Skeletal muscle tissue (tissue), 4 donors: ENCODE data around the gene ARL16. TPM values are rescaled to one million over a fixed set of nuclear protein-coding genes. Genes with fewer than 3 reads are reported as not detected.
A peak's percentile ranks its signal among the peaks of the same experiment; 100 is the strongest.

Source experiments
- H3K27ac ChIP-seq: one replicate; pipeline ENCODE4 v1.7.0; 2013; ENCODE audit warnings: mild to moderate bottlenecking, low read depth, low read length, inconsistent platforms
- H3K27me3 ChIP-seq, 3 donors: one replicate each; pipeline ENCODE4 v1.7.0; 2013; ENCODE audit warnings: low read length in 3 of 3; ENCODE audit not compliant: control insufficient read depth in 3 of 3, insufficient read depth in 3 of 3
- H3K36me3 ChIP-seq, 3 donors: one replicate each; pipeline ENCODE4 v1.7.0; 2013; ENCODE audit warnings: low read length in 3 of 3; ENCODE audit not compliant: control insufficient read depth in 3 of 3, insufficient read depth in 3 of 3
- H3K4me1 ChIP-seq, 3 donors: one replicate each; pipeline ENCODE4 v1.7.0; 2013; ENCODE audit warnings: low read length in 3 of 3, mild to moderate bottlenecking in 3 of 3; ENCODE audit not compliant: control insufficient read depth in 3 of 3, insufficient read depth in 3 of 3
- H3K4me3 ChIP-seq, 3 donors: one replicate each; pipeline ENCODE4 v1.7.0; 2013; ENCODE audit warnings: low read length in 3 of 3
- H3K9ac ChIP-seq, 3 donors: one replicate each; pipeline ENCODE4 v1.7.0; 2013; ENCODE audit warnings: low read length in 3 of 3, mild to moderate bottlenecking in 3 of 3, moderate library complexity in 2 of 3, low read depth in 1 of 3
- H3K9me3 ChIP-seq, 3 donors: one replicate each; pipeline ENCODE4 v1.7.0; 2013; ENCODE audit warnings: low read length in 3 of 3; ENCODE audit not compliant: control insufficient read depth in 3 of 3
- total RNA-seq: library from RNA; depleted of rRNA; stranded (reverse); fragments of >200 nt; gene quantifications from one replicate; pipeline ENCODE4 v1.2.3, GENCODE V29; 2014
- donor health status: Osteomylitis.

ARL16 gene
- total RNA-seq, 1 donor from 2014 or later, result 25.1 TPM

DNA sequence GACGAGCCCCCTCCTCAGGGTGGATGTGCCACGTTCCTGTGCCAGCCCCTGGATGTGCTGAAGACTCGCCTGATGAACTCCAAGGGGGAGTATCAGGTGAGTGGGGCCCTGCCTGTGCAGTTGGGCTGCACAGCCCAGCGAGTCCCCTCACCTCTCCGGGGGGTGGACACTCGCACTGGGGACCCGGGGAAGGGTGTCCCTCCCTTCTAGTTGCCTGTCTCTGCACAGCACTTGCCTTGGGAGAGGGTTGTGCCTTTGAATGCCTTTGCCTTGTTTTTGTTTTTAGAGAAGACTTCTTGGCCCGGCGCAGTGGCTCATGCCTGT, 34.1 kb upstream of the ARL16 start:
- peaks cover 10 to 24% (median 16%) of the 10 kb centered on the region in 3 donors for H3K4me1 ChIP-seq
- H3K36me3 ChIP-seq, result peaks cover 0 to 2% (median 0%) of the 10 kb centered on the region in 3 donors
- H3K27me3 ChIP-seq, result no peaks in the 10 kb centered on the region
- no peak overlapping the region for H3K27ac ChIP-seq
- H3K4me3 ChIP-seq, result no peak overlapping the region
- no peak overlapping the region for H3K9ac ChIP-seq
- H3K9me3 ChIP-seq, result no peaks in the 10 kb centered on the region

- peaks cover 0 to 2% (median 0%) of the 10 kb centered on the region in 3 donors for H3K36me3 ChIP-seq
- H3K9ac ChIP-seq, result no peak overlapping the region
- H3K27me3 ChIP-seq, result no peaks in the 10 kb centered on the region
- no peak overlapping the region for H3K27ac ChIP-seq
- no peaks in the 10 kb centered on the region for H3K9me3 ChIP-seq
- H3K4me3 ChIP-seq, result no peak overlapping the region
- peaks cover 10 to 25% (median 16%) of the 10 kb centered on the region in 3 donors for H3K4me1 ChIP-seq
Observed at GRCh38 chr17:81717049-81717765, 33.6 kb upstream of the ARL16 start.

DNA sequence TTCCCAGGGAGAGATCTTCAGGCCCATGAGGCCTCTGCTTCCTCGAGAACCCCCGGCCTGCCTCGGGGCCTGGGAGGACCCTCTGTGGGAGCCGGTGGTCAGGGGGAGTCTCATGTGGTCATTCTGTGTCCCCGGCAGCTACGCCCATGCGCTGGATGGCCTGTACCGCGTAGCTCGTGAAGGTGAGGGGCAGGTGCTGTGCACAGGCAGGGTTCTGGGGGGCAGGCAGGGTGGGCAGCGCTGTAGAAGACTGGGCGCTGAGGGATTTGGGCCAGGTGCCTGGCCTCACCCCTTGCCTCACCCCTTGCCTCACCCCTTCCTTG, 33.0 kb upstream of the ARL16 start:
- Histone ChIP-seq H3K27me3 (no peaks in the 10 kb centered on the region), H3K36me3 (peaks cover 0 to 2% (median 0%) of the 10 kb centered on the region in 3 donors), H3K9ac (no peak overlapping the region), H3K4me1 (peaks cover 9 to 19% (median 12%) of the 10 kb centered on the region in 3 donors), H3K27ac (no peak overlapping the region), H3K9me3 (no peaks in the 10 kb centered on the region), H3K4me3 (no peak overlapping the region)

DNA sequence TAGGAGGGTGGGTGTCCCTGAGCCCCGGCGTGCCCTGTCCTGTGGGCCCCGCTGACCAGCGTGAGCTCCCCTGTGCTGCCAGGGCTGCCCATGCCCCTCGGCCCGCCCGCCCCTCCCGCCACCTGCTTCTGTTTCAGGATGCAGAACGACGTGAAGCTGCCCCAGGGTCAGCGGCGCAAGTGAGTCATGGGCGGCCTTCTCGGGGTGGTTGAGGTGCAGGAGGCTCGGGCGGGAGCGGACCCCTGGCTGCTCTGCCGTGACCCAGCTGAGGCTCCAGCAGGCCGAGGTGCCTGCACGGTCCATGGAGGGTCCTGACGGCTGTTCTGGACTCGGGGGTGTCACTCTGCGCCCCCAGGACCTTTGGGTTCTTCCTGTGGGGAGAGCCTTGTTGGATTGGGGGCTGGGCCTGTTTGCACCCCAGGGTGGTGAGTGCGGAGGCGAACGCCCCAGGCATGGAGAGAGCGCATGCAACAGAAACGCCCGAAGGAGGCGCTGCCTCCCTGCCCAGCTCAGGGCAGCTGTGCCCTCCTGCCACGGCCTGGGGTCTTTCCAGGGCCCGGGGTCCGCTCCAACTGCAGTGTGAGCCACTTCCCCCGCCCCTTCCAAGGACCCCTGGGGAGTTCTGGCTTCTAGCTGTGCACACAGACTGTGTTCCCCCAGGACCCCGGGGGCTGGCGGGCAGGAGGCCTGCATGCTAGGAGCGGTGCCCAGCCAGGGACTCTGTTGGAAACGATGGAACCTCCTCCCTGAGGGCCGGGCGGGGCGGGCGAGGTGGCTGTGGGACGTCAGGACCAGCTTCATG, 32.5 kb upstream of the ARL16 start:
- H3K27me3 ChIP-seq, result no peaks in the 10 kb centered on the region
- no peaks in the 10 kb centered on the region for H3K9me3 ChIP-seq
- H3K9ac ChIP-seq, result no peak overlapping the region
- H3K36me3 ChIP-seq, result peaks cover 0 to 2% (median 0%) of the 10 kb centered on the region in 3 donors
- no peak overlapping the region for H3K27ac ChIP-seq
- no peak overlapping the region for H3K4me3 ChIP-seq
- H3K4me1 ChIP-seq, result peaks cover 12 to 21% (median 16%) of the 10 kb centered on the region in 3 donors

DNA sequence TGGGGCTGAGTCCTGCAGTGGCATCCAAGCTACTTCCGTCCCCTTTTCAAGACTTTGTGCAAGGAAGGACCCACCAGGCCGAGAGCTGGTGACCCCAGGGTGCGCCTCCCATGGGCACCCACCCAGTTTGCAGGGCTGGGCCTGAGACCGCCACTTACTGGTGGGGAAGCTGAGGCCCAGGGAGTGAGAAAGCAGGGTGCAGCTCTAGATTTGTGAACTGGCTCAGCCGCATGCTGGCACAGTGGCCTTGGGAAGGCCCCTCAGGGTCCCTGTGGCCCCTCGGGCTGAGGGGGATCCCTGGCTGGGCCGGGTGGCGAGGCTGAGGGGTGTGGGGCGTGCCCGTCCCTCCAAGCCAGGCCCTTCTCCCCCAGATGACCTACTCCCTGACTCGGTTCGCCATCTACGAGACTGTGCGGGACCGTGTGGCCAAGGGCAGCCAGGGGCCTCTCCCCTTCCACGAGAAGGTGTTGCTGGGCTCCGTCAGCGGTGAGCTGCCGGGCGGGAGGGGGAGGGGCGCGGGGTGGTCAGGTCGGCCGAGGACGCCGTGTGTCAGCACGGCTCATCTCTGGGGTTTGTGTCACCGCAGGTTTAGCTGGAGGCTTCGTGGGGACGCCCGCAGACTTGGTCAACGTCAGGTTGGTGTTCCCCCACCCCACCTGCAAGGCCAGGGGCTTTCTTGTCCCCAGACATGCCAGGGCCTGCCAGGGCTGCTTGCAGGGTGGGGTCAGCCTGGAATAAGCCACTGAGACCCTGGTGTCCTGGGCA, 31.7 kb upstream of the ARL16 start:
- Histone ChIP-seq H3K36me3 (peaks cover 0 to 2% (median 0%) of the 10 kb centered on the region in 3 donors), H3K9ac (no peak overlapping the region), H3K9me3 (no peaks in the 10 kb centered on the region), H3K4me1 (peaks cover 20 to 29% (median 24%) of the 10 kb centered on the region in 3 donors), H3K27me3 (no peaks in the 10 kb centered on the region), H3K27ac (no peak overlapping the region), H3K4me3 (no peak overlapping the region)

- Histone ChIP-seq H3K36me3 (peaks cover 0 to 2% (median 0%) of the 10 kb centered on the region in 3 donors), H3K9me3 (no peaks in the 10 kb centered on the region), H3K4me3 (no peak overlapping the region), H3K27me3 (no peaks in the 10 kb centered on the region), H3K27ac (no peak overlapping the region), H3K9ac (no peak overlapping the region), H3K4me1 (peaks cover 22 to 29% (median 25%) of the 10 kb centered on the region in 3 donors)
Observed at GRCh38 chr17:81714412-81715106, 31.0 kb upstream of the ARL16 start.

GRCh38 chr17:81713556-81714411, 30.2 kb upstream of the ARL16 start:
- Histone ChIP-seq H3K9me3 (no peaks in the 10 kb centered on the region), H3K36me3 (peaks cover 0 to 2% (median 0%) of the 10 kb centered on the region in 3 donors), H3K27me3 (no peaks in the 10 kb centered on the region), H3K27ac (no peak overlapping the region), H3K4me1 (peaks cover 22 to 29% (median 25%) of the 10 kb centered on the region in 3 donors), H3K9ac (peak overlapping the region in 1 of 3 donors; percentile 82), H3K4me3 (no peak overlapping the region)

- peaks cover 22 to 29% (median 25%) of the 10 kb centered on the region in 3 donors for H3K4me1 ChIP-seq
- H3K27me3 ChIP-seq, result no peaks in the 10 kb centered on the region
- peak overlapping the region; percentile 60 to 72 (median 66) for H3K4me3 ChIP-seq
- no peak overlapping the region for H3K27ac ChIP-seq
- no peaks in the 10 kb centered on the region for H3K9me3 ChIP-seq
- H3K36me3 ChIP-seq, result peaks cover 0 to 6% (median 0%) of the 10 kb centered on the region in 3 donors
- H3K9ac ChIP-seq, result peak overlapping the region; percentile 57 to 82 (median 67)
Observed at GRCh38 chr17:81713004-81713555, 29.5 kb upstream of the ARL16 start.
